ENCODE data around the gene CEACAM8. TPM values are rescaled to one million over a fixed set of nuclear protein-coding genes. Genes with fewer than 3 reads are reported as not detected.
"Not testable (repeated sequence)": the region's sequence is repeated elsewhere in the genome, so short reads cannot be mapped to it uniquely, and the experiment has no call there.

The CEACAM8 gene
- total RNA-seq = not detected in 2 replicates

- no peak within 1 kb of the TSS for H3K4me3 ChIP-seq (ENCODE audit: low read depth, low read length)
- TF ChIP-seq, protein P1, sequence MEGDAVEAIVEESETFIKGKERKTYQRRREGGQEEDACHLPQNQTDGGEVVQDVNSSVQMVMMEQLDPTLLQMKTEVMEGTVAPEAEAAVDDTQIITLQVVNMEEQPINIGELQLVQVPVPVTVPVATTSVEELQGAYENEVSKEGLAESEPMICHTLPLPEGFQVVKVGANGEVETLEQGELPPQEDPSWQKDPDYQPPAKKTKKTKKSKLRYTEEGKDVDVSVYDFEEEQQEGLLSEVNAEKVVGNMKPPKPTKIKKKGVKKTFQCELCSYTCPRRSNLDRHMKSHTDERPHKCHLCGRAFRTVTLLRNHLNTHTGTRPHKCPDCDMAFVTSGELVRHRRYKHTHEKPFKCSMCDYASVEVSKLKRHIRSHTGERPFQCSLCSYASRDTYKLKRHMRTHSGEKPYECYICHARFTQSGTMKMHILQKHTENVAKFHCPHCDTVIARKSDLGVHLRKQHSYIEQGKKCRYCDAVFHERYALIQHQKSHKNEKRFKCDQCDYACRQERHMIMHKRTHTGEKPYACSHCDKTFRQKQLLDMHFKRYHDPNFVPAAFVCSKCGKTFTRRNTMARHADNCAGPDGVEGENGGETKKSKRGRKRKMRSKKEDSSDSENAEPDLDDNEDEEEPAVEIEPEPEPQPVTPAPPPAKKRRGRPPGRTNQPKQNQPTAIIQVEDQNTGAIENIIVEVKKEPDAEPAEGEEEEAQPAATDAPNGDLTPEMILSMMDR (conservative IDR thresholded peaks at IDR 0.05; ENCODE audit: low read depth, low read length) = no peak
- DNase-seq (ENCODE audit: low read depth) = no peak
Measured at GRCh38 chr19:42594617-42595489, at the start of gene CEACAM8. CEACAM8 (minus strand) TSS chr19:42594924; CDS start chr19:42594828, 96 bp downstream.

GRCh38 chr19:42639324-42640092 is 44.8 kb upstream of the CEACAM8 start:
- DNase-seq (ENCODE audit: low read depth); H3K4me3 ChIP-seq (ENCODE audit: low read depth, low read length): not testable (repeated sequence)

- DNase-seq (ENCODE audit: low read depth) = no peak
- TF ChIP-seq, protein P1 (conservative IDR thresholded peaks at IDR 0.05; ENCODE audit: low read depth, low read length) = no peak
- no peak overlapping the region for H3K4me3 ChIP-seq (ENCODE audit: low read depth, low read length)
Measured at GRCh38 chr19:42635233-42635539, 40.5 kb upstream of the CEACAM8 start.

DNA sequence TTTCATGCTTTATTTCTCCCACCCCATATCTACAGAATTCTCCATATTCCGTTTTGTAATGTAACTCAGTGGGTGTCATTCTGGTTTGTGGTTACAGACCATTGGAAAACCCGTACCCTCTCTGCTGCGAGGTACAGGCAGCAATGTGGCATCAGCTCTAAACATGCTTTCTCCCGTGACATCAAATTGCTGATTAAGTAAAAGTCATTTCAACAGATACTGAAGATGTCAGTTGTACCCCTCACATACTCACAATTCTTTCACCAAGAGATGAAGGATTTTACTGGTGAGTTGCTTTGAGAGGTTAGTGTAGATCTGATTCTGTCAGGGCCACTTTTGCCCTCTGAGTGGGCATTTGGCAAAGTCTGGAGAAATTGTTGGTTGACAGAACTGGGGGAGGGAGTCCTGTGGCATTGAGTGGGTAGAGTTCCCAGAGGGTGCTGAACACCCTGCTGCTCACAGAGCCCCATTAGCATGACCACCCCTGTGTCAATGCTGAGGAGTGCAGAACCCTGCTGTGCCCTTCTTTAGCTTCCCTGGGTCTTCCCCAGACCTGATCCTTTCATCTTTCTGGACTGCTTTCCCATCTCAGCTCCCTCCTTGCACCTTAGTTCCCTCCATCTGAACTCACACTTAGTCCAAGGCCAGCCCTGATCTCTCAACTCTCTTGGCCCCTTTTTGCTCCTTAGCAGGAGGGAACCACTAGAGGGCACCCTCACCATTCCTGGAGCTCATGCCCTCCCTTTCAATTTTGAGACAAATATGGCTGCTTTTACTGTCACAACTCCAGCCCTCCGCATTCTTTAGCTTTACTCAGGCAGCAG is 39.9 kb upstream of the CEACAM8 start:
- DNase-seq (ENCODE audit: low read depth) = no peak

GRCh38 chr19:42629191-42629590 is 34.5 kb upstream of the CEACAM8 start:
- TF ChIP-seq, protein P1 (conservative IDR thresholded peaks at IDR 0.05; ENCODE audit: low read depth, low read length) = no peak
- no peak for DNase-seq (ENCODE audit: low read depth)
- H3K4me3 ChIP-seq (ENCODE audit: low read depth, low read length) = no peak overlapping the region

More for the DNA sequence above, 39.9 kb upstream of the CEACAM8 start:
- no peak overlapping the region for H3K4me3 ChIP-seq (ENCODE audit: low read depth, low read length)
- TF ChIP-seq, protein P1 (conservative IDR thresholded peaks at IDR 0.05; ENCODE audit: low read depth, low read length) = peak; percentile 90

GRCh38 chr19:42628411-42629140 is 33.9 kb upstream of the CEACAM8 start:
- no peak overlapping the region for H3K4me3 ChIP-seq (ENCODE audit: low read depth, low read length)
- no peak for DNase-seq (ENCODE audit: low read depth)
- TF ChIP-seq, protein P1 (conservative IDR thresholded peaks at IDR 0.05; ENCODE audit: low read depth, low read length) = no peak
